HPDE6-E6E7 (cell line): ENCODE data around the gene ZNF473.

Experiments used
- DNase-seq: peaks from one replicate; pipeline ENCODE4 v3.0.0; 2011; ENCODE audit warnings: missing footprints; ENCODE audit errors: extremely low spot score

The ZNF473 gene

DNA sequence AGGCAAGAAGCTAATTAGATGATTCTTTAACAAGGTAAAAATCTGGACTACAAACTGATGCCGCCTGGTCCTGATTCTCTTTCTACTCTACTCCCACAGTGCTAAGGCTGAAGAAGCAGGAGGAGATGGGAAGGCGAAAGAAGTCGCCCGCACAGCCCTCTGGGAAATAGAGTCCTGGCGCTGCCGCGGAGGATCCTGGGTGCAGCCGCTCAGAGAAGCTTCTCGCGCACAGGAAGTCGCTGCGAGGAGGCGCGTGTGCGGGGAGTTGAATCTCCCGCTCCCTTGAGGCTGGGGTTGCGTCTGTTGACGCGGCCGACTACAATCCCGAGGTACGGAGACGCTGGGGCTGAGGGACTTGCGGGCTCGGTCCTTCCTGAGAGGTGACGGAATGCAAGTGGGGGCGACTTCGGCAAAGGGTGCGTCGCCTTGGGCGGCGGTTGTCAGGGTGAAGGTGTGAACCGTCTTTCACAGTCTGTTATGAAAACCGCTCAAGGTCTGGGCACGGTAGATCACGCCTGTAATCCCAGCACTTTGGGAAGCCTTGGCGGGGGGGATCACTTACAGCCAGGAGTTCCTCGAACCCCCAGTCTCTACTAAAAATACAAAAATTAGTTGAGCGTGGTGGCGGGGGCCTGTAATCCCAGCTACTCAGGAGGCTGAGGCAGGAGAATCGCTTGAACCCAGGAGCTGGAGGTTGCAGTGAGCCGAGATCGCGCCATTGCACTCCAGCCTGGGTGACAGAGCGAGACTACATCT lies at the start of gene ZNF473:
ZNF473 (plus strand) TSS at position 212 of the 756 bp plus-strand sequence. CDS start 5,078 bp downstream, outside the sequence.
- peak; percentile 87 for DNase-seq

DNA sequence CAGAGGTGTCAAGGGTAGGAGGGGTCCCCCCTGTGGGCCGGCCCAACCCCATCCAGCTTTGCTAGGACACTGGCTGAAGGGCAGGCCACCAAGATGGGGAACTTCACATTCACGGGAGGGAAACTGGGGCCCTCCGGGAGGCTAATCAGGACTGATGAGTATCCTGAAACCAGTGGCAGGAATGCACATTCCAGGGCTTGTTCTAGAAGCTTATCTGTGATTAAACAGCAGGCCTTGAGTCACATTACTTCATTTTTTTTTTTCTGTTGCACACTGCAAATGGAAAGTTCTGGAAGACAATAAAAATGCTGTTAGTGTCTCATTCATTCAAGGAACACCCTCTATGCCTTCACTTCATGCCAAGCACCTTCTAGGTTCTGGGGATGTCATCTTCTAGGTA lies 49.3 kb upstream of the ZNF473 start:
- DNase-seq = no peak

DNA sequence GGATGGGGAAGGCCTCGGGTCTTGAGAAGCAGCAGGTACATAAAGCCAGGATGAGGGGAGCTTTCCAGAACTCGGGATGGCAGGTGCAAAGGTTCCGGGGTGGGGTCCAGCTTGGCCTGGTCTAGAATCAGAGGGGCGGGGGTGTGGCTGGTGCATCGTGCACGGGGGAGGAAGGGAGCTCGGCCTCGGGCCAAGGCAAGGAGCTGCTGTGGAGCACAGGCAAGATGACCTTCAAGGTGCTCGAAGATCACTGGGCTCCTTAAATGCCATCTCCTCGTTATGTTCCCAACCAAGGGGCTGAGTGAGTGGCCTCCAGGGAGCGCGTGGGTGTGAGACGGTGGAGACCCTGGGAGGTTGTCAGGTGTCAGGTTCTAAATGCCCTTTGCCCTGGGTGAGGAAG lies 48.7 kb upstream of the ZNF473 start:
- no peak for DNase-seq

DNA sequence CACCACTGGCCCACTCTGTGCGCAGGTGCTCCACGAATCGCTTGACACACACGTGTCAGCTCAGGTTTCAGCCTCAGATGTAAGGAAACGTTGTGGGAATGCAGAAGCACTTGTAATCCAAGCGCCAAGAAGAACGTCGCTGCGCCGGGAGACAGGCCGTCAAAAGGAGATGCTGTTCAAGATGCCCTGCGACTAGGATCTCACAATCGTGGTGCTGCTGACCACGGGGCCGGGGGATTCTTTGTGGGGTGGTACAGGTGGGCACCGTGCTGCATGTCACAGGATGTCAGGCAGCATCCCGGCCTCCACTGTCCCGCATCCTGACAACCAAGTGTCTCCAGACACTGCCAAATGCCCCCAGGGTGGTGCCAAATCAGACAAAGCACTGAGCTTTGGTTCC lies 47.9 kb upstream of the ZNF473 start:
- no peak for DNase-seq

DNA sequence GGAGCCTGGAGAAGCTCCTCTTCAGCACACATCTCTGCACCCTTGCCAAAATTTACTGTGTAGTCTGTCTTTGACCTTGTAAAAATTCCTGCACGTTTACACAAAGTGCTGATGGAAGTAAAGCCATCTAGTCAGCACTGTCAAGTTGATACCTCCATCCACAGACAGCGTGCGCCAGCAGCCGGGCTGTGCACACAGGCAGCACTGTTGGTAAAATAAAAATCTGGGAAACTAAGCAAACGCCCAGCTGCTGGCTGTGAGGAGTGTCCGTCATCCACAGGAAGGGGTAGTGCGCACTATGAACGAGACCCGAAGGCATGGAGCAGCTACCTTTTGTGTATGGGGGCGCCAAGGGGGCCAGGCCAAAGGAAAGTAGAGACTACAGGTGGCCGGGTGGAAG lies 47.5 kb upstream of the ZNF473 start:
- DNase-seq = no peak

DNA sequence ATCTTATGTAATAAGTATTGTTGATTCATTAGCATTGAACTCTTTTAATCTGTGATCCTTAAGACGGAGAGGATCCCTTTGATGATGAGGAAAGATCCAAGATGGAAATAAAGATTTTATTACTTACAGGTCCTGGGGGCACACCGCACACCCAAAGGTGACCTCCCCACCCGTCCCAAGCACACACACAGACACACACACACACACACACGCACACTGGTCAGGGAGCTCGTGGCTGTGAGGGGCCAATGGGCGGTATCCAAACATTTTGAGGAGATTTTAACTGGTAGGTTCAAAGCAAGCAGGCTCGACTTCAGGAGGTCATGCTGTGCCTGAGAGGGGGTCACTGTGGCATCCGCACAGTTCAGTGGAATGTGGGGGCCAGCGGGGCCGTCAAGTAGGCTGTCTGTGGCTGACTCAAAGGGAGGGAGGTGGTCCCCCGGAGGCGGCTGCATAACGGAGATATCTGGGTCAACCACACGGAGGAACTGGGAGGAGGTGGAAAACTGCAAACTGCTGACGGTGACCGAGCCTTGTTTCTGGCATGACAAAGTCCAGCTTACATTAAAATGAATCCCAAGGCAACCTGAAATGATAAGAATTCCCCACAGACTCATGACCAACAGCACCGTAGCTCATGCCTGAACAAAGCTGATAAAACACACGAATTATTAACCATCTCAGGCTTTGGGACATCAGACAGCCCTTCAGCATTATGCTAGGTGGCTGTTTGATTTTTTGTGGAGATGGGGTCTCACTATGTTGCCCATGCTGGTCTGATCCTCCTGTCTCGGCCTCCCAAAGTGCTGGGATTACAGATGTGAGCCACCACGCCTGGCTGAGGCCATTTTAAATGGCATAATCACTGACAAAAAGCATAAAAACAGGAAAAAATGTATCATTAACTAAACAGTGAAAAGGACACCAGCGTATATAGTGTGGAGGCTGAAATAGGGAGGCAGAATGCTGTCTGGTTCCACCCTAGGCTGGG lies 43.9 kb upstream of the ZNF473 start:
- DNase-seq = no peak

DNA sequence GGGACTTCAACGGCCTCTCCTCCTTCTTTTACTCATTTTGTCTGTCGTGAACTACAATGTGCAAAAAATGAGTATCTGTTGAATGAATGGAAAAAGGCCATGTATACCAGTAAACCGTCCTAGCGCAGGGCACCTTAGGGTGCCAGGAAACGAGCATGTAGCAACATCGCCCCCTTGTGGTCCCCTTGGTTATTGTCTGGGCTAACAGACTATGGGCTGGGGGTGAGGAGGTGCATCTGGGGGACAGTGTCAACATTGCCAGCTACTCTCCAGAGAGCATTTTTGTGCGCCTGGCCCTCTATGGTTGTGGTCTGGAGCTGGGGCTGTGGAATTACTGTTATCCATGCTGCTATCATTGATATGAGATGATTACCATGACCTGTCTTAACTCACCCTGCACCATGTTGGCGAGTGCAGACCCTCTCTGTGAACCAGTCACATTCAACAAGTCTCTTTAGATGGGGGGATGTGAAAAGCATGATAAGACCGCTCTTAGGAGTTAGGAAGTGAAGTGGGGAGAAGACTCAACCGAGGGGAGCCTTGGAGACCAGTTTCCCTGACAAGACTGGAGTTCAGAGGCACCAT lies 42.1 kb upstream of the ZNF473 start:
- DNase-seq = peak; percentile 28

DNA sequence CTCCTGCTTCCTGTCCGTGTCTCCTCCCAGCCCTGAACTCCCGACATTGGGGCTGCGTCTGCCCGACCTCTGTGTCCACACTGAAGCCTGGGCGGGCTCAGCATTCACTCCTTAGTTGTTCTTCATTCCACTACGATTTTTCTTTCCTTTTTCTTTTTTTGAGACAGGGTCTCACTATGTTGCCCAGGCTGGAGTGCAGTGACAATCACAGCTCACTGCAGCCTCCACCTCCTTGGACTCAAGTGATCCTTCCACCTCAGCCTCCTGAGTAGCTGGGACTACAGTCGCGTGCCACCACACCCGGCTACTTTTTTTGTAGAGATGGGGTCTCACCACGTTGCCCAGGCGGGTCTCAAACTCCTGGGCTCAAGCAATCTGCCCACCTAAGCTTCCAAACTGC lies 41.3 kb upstream of the ZNF473 start:
- DNase-seq = no peak

DNA sequence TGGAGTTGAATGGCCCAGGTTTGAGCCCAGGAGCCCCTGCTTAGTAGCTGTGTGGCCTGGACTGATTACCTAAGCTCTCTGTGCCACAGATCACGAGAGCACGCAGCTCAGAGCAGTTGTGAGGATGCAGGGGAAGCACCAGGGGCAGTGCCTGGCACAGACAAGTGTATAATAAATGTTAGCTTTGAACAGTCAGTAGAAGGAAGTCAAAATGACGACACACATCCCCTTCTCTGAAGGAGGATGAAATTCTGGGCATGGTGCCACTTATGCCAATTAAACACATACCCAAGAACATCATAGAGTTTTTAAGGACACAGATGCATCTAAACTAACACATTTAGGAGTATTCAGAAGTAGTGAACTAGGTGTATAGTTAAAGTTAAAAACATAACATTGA lies 39.9 kb upstream of the ZNF473 start:
- no peak for DNase-seq

DNA sequence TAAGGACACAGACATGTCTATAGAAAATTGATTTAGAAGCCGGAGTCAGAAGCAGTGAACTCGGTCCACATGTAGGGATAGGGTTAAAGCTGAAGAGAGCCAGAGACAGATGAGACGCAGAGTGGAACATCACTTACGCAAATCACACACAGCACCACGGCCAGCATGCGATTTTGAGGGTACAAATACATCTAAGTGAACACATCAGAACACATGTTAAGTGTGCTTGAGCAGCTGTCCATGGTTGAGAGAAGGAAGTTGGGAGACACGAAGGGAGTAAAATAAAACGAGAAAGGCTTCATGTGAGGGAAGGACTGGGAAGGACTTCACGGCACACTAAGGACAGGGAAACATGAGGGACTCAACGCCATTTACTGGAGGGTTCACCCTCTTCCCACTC lies 39.5 kb upstream of the ZNF473 start:
- DNase-seq = no peak

DNA sequence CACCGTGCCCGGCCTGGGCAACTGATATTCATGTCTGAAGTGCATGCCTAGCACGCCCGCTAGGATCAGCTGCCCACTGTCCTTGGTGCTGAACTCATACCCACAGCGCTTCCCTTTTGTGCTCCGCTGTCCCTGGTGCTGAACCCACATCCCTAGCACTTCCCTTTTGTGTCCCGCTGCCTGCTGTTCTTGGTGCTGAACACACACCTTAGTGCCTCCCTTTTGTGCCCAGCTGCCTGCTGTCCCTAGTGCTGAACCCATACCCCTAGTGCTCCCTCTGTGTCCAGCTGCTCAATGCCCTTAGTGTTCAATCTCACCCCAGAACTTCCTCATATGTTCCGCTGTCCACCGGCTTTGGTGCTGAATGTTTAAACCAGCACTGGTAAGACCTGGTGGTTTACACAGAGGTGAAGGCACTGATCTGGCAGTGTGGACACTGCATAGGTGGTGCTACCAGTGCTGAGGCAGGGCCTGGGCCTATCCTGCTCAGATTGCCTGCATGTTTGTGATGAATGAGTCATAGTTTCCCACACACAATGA lies 38.6 kb upstream of the ZNF473 start:
- DNase-seq = peak; percentile 54

DNA sequence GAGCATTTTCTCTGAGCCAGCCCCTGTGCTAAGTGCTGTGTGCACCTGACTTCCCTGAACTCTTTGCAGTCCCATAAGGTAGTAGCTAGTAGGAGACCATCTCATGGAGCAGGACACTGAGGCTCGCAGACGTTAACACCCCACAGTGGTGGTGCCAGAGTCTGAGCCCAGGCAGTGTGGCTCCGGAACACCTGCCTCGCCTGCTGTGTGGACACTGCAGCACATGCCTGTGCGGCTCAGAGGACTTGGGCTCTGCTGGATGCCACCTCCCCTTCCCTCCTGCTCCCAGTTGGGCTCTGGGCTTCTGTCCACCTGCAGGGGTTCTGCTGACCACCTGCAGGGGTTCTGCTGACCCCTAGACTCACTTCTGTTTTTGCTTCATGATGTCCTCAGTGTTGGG lies 37.8 kb upstream of the ZNF473 start:
- no peak for DNase-seq

DNA sequence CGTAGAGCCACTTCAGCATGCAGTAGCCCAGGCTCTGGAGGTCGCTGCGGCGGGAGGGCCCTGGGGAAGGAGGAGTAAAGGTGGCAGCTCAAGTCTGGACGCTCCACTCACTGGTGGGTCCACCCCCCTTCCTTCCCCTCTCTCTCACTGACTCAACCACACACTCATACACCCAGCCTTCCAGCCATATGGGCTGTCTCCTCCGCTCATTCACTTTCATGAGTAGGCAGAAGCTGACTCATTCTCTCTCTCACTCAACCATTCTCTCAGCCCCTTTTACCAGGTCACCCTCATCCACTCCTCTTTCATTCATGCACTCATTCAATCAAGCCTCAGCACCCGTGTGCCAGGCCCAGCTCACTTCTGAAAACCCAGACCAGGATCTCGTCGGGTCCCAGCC lies 37.4 kb upstream of the ZNF473 start:
- no peak for DNase-seq

DNA sequence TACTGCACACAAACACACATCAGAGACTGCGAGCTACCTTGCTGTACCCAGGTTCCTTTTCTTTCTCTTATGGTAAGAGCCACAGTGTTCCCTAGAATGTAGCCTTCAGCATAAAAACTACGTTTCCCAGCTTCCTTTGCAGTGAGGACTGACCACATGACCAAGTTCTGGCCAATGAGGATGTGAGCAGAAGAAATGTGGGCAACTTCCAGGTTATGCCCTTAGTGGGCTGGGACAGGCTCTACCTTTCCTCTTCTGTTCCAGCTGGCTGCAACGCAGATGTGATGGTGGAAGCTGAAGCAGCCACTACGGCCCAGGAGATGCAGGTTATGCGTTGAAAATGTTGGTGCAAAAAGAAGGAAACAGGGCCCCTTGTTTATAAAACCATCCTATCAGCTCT lies 28.1 kb upstream of the ZNF473 start:
- DNase-seq = peak; percentile 26

DNA sequence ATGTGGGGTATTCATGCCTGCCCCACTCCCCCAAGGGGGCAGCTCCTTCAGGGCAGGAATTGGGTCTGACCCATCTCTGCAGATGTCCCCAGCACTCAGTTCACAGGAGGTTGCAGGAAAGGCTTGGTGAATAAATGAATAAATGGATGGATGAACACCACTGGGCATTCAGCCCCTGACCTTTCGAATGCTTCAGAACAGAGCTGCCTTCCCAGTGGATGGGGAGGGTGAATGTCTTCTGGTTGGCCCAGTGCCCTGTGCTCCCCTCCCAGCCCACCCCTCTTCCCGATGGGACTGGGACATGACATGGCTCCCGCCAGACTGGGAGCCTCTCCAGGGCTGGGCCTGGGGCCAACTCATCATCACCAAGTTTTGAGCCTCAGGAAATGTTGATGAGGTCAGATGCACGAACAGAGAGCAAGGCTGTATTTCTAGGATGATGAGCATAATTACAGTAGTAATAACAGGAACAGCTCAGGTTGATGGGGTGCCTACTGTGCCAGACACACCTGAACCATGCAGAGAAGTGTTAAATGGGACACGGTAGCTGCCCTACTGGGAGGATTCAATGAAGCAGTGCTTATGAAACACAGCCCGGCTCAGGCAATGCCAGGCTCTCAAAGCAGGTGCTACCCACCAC lies 26.3 kb upstream of the ZNF473 start:
- DNase-seq = no peak

DNA sequence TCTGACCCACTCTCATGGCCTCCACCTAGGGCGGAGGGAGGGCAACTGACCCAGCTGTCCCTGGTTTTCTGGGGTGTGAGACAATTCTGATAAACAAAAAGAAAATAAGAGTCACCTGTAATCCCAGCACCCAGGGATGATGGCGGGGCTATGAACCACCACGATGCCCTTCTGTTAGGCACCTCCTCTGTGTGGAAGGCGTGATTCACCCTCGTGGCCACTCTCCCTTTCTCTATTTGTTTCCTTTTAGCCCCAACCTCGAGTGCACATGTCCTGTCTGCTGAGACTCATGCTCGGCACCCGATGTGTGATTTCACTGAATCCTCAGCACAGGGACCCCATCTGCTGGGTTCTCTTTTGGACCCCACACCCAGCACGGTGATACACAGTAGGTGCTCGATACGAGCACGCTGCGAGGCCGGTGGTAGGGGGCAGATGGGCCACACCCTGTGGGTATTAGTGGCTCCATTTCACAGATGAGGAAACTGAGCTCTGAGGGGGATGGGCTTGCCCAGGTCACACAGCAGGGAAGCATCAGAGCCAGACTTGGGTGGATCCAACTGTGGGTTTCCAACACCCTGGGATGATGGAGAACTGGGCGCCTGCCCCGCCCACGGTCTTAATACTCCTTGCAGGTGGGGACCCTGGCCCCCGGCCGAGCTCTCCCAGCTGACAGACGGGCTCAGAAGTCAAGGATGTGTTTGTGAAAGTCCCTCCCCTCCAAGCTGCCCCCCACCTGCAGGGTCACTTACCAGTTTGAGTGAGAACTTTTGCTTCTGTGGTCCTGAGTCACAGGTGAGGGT lies 25.6 kb upstream of the ZNF473 start:
- DNase-seq = no peak

DNA sequence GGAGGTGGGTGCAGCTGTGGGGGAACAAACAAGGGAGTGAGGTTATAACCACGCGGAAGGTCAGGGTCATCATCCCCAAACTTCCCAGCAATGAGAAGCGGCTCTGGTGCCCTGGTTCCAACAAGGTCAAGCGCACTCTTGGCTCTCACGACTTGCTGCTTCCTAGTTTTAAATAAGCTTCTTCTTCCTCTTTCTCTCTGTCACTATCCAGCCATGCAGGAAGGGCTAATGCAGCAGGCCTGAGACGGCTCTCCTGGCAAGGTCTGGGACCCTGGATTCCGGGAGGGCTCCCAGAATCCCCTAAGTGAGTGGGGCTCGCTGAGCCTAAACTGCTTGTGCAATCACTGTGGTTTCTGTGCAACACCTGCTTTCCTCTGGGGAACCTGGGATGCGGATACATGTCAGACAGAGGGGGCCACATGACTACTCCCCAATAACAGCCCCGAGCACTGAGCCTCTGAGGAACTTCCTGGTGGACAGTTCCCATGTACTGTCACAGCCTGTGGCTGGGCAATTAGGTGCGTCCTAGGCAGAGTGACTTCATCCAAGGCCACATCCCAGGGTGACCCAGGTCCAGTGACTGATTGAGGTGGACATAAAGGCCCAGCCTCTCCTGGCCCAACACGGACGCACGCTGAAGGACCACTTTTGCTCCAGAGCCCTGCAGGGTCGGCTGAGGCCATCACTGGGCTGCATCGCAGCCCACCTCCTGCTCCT lies 24.8 kb upstream of the ZNF473 start:
- no peak for DNase-seq

DNA sequence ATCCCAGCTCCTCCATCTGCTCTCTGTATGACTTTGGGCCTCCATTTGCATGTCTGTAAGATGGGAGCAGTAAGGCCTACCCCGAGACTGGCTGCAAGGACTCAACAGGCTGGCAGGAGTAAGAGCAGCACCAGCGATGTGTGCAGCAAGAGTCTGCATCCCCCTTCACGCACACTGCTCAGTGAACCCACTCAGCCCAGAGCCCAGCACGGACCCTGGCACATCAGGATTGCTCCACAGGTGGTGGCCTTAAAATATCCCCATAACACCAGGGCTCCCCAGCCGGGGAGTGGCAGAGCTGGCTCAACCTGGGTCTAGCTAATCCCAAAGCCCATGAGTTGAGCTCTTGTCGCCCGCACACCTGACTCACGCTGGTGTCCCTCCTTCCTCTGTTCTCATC lies 24.0 kb upstream of the ZNF473 start:
- DNase-seq = no peak

DNA sequence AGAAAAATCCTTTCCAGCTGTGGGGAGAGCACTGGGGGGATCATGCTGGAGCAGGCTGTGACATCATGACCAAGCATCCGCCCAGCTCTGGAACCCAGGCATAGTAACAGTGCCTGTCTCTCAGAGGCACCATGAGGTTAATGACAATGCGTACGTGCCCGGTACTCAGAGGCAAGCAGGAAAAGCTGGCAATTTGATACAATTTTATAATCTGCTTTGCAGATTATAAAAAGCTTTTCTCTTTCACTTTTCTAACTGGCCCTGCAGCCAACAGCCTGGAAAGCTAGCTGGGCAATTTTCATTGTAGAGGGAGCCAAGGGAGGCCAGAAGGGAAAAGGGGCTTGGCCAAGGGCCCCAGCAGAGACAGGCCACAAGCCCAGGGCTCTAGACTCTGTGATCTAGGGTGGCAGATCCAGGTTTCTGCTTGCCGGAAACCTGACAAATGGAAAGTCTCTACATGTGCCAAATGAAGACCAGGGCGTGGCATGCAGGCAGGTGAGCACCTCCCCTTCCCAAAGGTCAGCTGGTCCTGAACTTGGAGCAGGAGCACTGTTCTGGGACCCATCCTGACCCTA lies 23.3 kb upstream of the ZNF473 start:
- no peak for DNase-seq

DNA sequence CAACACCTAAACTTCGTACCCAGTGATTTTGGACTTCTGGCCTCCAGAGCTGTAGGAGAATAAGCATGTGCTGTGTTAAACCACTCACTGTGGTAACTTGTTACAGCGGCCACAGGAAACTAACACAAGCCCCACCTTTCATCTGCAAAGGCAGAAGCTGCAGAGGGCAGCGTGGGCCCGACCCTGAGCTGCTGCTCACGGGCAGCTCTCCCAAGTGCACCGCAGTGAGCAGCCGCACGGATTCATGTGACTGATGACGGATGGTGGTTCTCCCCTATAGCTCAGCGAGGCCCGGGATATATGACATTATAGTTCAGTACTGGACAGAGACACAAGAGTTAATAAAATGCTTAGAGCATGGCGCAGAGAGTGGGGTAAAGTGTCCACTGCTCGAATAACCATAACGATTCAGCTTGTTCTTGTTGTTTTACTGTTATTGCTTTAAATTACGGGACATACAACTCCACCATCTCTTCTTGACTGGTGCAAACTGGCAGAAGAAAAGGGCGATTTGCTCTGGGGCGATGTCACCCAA lies 22.5 kb upstream of the ZNF473 start:
- no peak for DNase-seq
